GM06990 (cell line): ENCODE measurements around the gene IL2RG.

Experiments
- DNase-seq: peaks from one replicate; pipeline ENCODE4 v3.0.0-alpha.2; 2011; ENCODE audit not compliant: insufficient read length; ENCODE audit errors: extremely low read depth
- H3K27me3 ChIP-seq: replicated peaks from 2 replicates; pipeline ENCODE4 v1.6.0; 2011; ENCODE audit warnings: low read length; ENCODE audit not compliant: control insufficient read depth, insufficient read depth
- H3K36me3 ChIP-seq: 2 replicates; pipeline ENCODE4 v1.5.1; 2011; ENCODE audit warnings: low read length; ENCODE audit not compliant: control insufficient read depth, insufficient read depth
- H3K4me3 ChIP-seq: replicated peaks from 2 replicates; pipeline ENCODE4 v1.5.1; 2011; ENCODE audit warnings: low read depth, mild to moderate bottlenecking, control low read depth, low read length
- CTCF ChIP-seq: IDR thresholded peaks from 2 replicates; pipeline ENCODE4 v1.5.1; 2011; ENCODE audit warnings: low read length, control low read depth, mild to moderate bottlenecking, inconsistent platforms; ENCODE audit not compliant: insufficient read depth, poor library complexity, severe bottlenecking

The IL2RG gene

GRCh38 chrX:71118985-71119535, 7.7 kb upstream of the IL2RG start:
- no peaks in the 10 kb centered on the region for H3K27me3 ChIP-seq
- H3K4me3 ChIP-seq = peak overlapping the region; percentile 74
- peaks cover 9% of the 10 kb centered on the region for H3K36me3 ChIP-seq
- TF ChIP-seq CTCF = no peak
- no peak for DNase-seq

GRCh38 chrX:71118032-71118984, 6.9 kb upstream of the IL2RG start, which contains the start of gene MED12:
Gene MED12 (plus strand): TSS chrX:71118596. CDS start chrX:71118755, 159 bp downstream.
- TF ChIP-seq CTCF = no peak
- peak; percentile 89 for DNase-seq
- Histone ChIP-seq H3K4me3 (peak within 1 kb of the TSS; percentile 74), H3K36me3 (peaks cover 8% of the 10 kb centered on the region), H3K27me3 (no peaks in the 10 kb centered on the region)

GRCh38 chrX:71117358-71117757, 6.0 kb upstream of the IL2RG start:
- Histone ChIP-seq H3K27me3 (no peaks in the 10 kb centered on the region), H3K4me3 (no peak overlapping the region), H3K36me3 (peaks cover 5% of the 10 kb centered on the region; the same call in 1 of the 2 replicates)
- no peak for TF ChIP-seq CTCF
- DNase-seq = no peak

GRCh38 chrX:71111921-71112431, 599 bp upstream of the IL2RG start:
- DNase-seq = no peak
- Histone ChIP-seq H3K27me3 (no peaks in the 10 kb centered on the region), H3K4me3 (peak overlapping the region; percentile 85), H3K36me3 (peaks cover 10% of the 10 kb centered on the region)
- no peak for TF ChIP-seq CTCF

- no peak for DNase-seq
- peaks cover 12% of the 10 kb centered on the region for H3K36me3 ChIP-seq
- peak overlapping the region; percentile 85 for H3K4me3 ChIP-seq
- no peak for TF ChIP-seq CTCF
- no peaks in the 10 kb centered on the region for H3K27me3 ChIP-seq
Measured at GRCh38 chrX:71109051-71109450, 2.3 kb downstream of the IL2RG start.
